ENCODE measurements around the gene MOV10.

GRCh38 chr1:112637254-112638109 lies 37.0 kb upstream of the MOV10 start:
- TF ChIP-seq CTCF (IDR thresholded peaks at IDR 0.05) (no peak), POLR2A (IDR thresholded peaks at IDR 0.05) (no peak)
